B cell (primary cell): ENCODE measurements around the gene RRBP1. TPM values are rescaled to one million over a fixed set of nuclear protein-coding genes. Genes with fewer than 3 reads are reported as not detected.

Experiments used
- ATAC-seq: fragments of 200-7000 bp; cut with Tn5 transposase; one replicate; pipeline ENCODE4 v1.10.0; 2021; ENCODE audit warnings: low read depth, mild to moderate bottlenecking, moderate number of reproducible peaks, moderate library complexity
- CTCF ChIA-PET: fragments of 350-600 bp; sonication (Branson Sonifier 250); formaldehyde crosslinking; loops from one replicate; lab custom pipeline; 2021; ENCODE audit warnings: antibody characterized with exemption, inconsistent platforms; lab: Charles Lee
- POLR2A ChIA-PET: fragments of 350-600 bp; sonication (Branson Sonifier 250); formaldehyde crosslinking; loops from one replicate; lab custom pipeline; 2021; ENCODE audit warnings: antibody characterized with exemption; lab: Charles Lee
- DNase-seq: peaks from one replicate; pipeline ENCODE4 v3.0.0; 2013
- H2AFZ ChIP-seq: 2 replicates; pipeline ENCODE4 v1.6.1; 2012; ENCODE audit warnings: mild to moderate bottlenecking, low read depth, low read length; ENCODE audit not compliant: insufficient read depth, poor library complexity, severe bottlenecking
- H3K27ac ChIP-seq, 2 donors: 1 replicate in 1 of 2; 2 replicates in 1 of 2; pipeline ENCODE4 v1.5.1; 2012 to 2013; ENCODE audit warnings: low read length in 2 of 2, mild to moderate bottlenecking in 2 of 2, moderate library complexity in 1 of 2
- H3K27me3 ChIP-seq, 4 experiments: fragments of 200-600 bp in 1 of 4; sonication (generic) in 1 of 4; replicated peaks in 1 of 4; 1 replicate in 2 of 4; 2 replicates in 2 of 4; pipeline versions ENCODE4 v1.6.1 to v1.7.0; 2013 to 2016; ENCODE audit warnings: low read length in 3 of 4, mild to moderate bottlenecking in 2 of 4, mixed read lengths in 1 of 4, moderate library complexity in 1 of 4; ENCODE audit not compliant: insufficient read depth in 4 of 4, control insufficient read depth in 3 of 4; ENCODE audit errors: control extremely low read depth in 1 of 4
- H3K36me3 ChIP-seq, 2 experiments: replicated peaks in 1 of 2; 1 replicate in 1 of 2; 2 replicates in 1 of 2; pipeline versions ENCODE4 v1.6.1 to v1.7.1; 2013; ENCODE audit warnings: low read length in 1 of 2; ENCODE audit not compliant: insufficient read depth in 2 of 2, control insufficient read depth in 1 of 2; ENCODE audit errors: control extremely low read depth in 1 of 2, extremely low read depth in 1 of 2
- H3K4me1 ChIP-seq, 2 donors: fragments of 200-600 bp in 1 of 2; sonication (generic) in 1 of 2; 1 replicate in 1 of 2; 2 replicates in 1 of 2; pipeline versions ENCODE4 v1.5.1 to v1.6.1; 2013 to 2017; ENCODE audit warnings: low read length in 2 of 2; ENCODE audit not compliant: control insufficient read depth in 2 of 2, insufficient read depth in 2 of 2
- H3K4me2 ChIP-seq: replicated peaks from 2 replicates; pipeline ENCODE3; 2012; ENCODE audit warnings: mild to moderate bottlenecking, low read depth, low read length; ENCODE audit not compliant: poor library complexity, severe bottlenecking
- H3K4me3 ChIP-seq, 5 experiments: fragments of 200-600 bp in 1 of 5; sonication (generic) in 1 of 5; 1 replicate in 3 of 5; 2 replicates in 2 of 5; pipeline versions ENCODE4 v1.5.1 to v1.7.0; 2011 to 2016; ENCODE audit warnings: low read length in 4 of 5, mild to moderate bottlenecking in 4 of 5, low read depth in 2 of 5, control low read depth in 1 of 5, moderate library complexity in 1 of 5; ENCODE audit not compliant: insufficient read depth in 1 of 5; ENCODE audit errors: control extremely low read depth in 1 of 5, extremely low read depth in 1 of 5
- H3K79me2 ChIP-seq: fragments of 200-600 bp; sonication (generic); one replicate; pipeline ENCODE4 v1.6.0; 2016; ENCODE audit warnings: low read length; ENCODE audit not compliant: control insufficient read depth, insufficient read depth
- H3K9ac ChIP-seq: fragments of 200-600 bp; sonication (generic); 2 replicates; pipeline ENCODE4 v1.6.1; 2017; ENCODE audit warnings: mild to moderate bottlenecking, low read length, moderate library complexity
- H3K9me3 ChIP-seq, 3 donors: one replicate each; pipeline versions ENCODE4 v1.6.1 to v1.7.1; 2013; ENCODE audit warnings: low read length in 2 of 3; ENCODE audit not compliant: control insufficient read depth in 2 of 3, insufficient read depth in 1 of 3; ENCODE audit errors: control extremely low read depth in 1 of 3
- H4K20me1 ChIP-seq: 2 replicates; pipeline ENCODE4 v1.6.0; 2012; ENCODE audit warnings: mild to moderate bottlenecking, low read length; ENCODE audit not compliant: insufficient read depth, control insufficient read depth, poor library complexity, severe bottlenecking
- H3K27ac Mint-ChIP-seq: one replicate; pipeline ENCODE4 v1.8.0; 2021; ENCODE audit warnings: mixed read lengths
- H3K27me3 Mint-ChIP-seq: one replicate; pipeline ENCODE4 v1.8.0; 2021; ENCODE audit warnings: mixed read lengths
- H3K4me1 Mint-ChIP-seq: one replicate; pipeline ENCODE4 v1.8.0; 2021; ENCODE audit warnings: mixed read lengths
- H3K4me3 Mint-ChIP-seq: one replicate; pipeline ENCODE4 v1.8.0; 2021; ENCODE audit warnings: mixed read lengths
- H3K9me3 Mint-ChIP-seq: one replicate; pipeline ENCODE4 v1.8.0; 2022; ENCODE audit warnings: mixed read lengths; ENCODE audit not compliant: insufficient read depth
- CTCF ChIP-seq: fragments of 200-600 bp; IDR thresholded peaks from one replicate; pipeline ENCODE4 v1.8.0; 2022; ENCODE audit warnings: antibody characterized with exemption, mild to moderate bottlenecking
- EZH2 ChIP-seq: IDR thresholded peaks from 2 replicates; pipeline ENCODE4 v1.6.1; 2012; ENCODE audit warnings: borderline replicate concordance, low read depth, mild to moderate bottlenecking, moderate library complexity, low read length; ENCODE audit not compliant: insufficient read depth, poor library complexity, severe bottlenecking
- WGBS: methylation state at CpG from one replicate; pipeline ENCODE4 v1.1.5; 2013; ENCODE audit warnings: missing lambda C conversion rate; ENCODE audit not compliant: insufficient coverage; 5-methylcytosine and 5-hydroxymethylcytosine counted together
- intact Hi-C: fragments of 100-400 bp; cut with micrococcal nuclease; formaldehyde crosslinking; loops from one replicate; pipeline ENCODE4 v1.10.0; 2022
- polyA plus RNA-seq: library from polyadenylated mRNA; depleted of rRNA; stranded (reverse); fragments of >200 nt; gene quantifications from 2 replicates; pipeline ENCODE4 v1.2.3, GENCODE V29; 2012
- total RNA-seq, 2 donors: library from RNA; stranded (reverse); fragments of 120-200 nt in 1 of 2; gene quantifications; 1 replicate in 1 of 2; 2 replicates in 1 of 2; pipeline versions ENCODE4 v1.2.3 to v1.2.4, GENCODE V29; 2013 to 2022

Gene RRBP1
- total and polyA plus RNA-seq, 2 donors (not counting 1 experiment from before 2014, with no cell fraction given) = 10.9 to 27.5 TPM

GRCh38 chr20:17653835-17654648, 28.0 kb downstream of the RRBP1 start:
- H3K4me2 ChIP-seq = no peak overlapping the region
- no peak overlapping the region for H3K27ac ChIP-seq
- Mint-ChIP-seq H3K4me1 (peaks cover 7% of the 10 kb centered on the region), H3K27me3 (no peaks in the 10 kb centered on the region), H3K4me3 (no peak overlapping the region), H3K27ac (no peak overlapping the region), H3K9me3 (no peaks in the 10 kb centered on the region)
- H3K4me1 ChIP-seq = peaks cover 2% of the 10 kb centered on the region in 2 donors
- peaks cover 0 to 11% (median 0%) of the 10 kb centered on the region in 3 donors for H3K9me3 ChIP-seq
- ChIA-PET CTCF (interaction anchor here (0.6 to 1.6 kb wide), 5 partner anchors 14 to 328 kb away, joined by 3 to 4 read pairs (median 3); no protein-coding TSS in a partner anchor), POLR2A (no interaction called here)
- peaks cover 0 to 8% of the 10 kb centered on the region in 2 experiments for H3K36me3 ChIP-seq
- WGBS = 84% methylated on average over 7 of the region's 11 CpGs
- DNase-seq = no peak
- no peak overlapping the region for H3K4me3 ChIP-seq
- no peak overlapping the region for H3K9ac ChIP-seq
- no peaks in the 10 kb centered on the region for H3K27me3 ChIP-seq
- intact Hi-C loops = no loop called here
- peaks cover 8% of the 10 kb centered on the region for H4K20me1 ChIP-seq
- no peak overlapping the region for H2AFZ ChIP-seq
- TF ChIP-seq CTCF (no peak), EZH2 (no peak)
- no peaks in the 10 kb centered on the region for H3K79me2 ChIP-seq
- no peak for ATAC-seq

GRCh38 chr20:17652411-17652810, 29.6 kb downstream of the RRBP1 start:
- Histone ChIP-seq H4K20me1 (peaks cover 8% of the 10 kb centered on the region), H3K4me1 (peaks cover 7 to 15% of the 10 kb centered on the region in 2 donors), H3K4me3 (no peak overlapping the region), H3K79me2 (peaks cover 5% of the 10 kb centered on the region), H3K4me2 (no peak overlapping the region), H3K36me3 (no peaks in the 10 kb centered on the region), H3K27ac (no peak overlapping the region), H3K9me3 (no peaks in the 10 kb centered on the region), H3K9ac (no peak overlapping the region), H2AFZ (no peak overlapping the region), H3K27me3 (no peaks in the 10 kb centered on the region)
- Mint-ChIP-seq H3K27ac (no peak overlapping the region), H3K9me3 (no peaks in the 10 kb centered on the region), H3K27me3 (no peaks in the 10 kb centered on the region), H3K4me1 (peaks cover 16% of the 10 kb centered on the region), H3K4me3 (no peak overlapping the region)
- intact Hi-C loops = no loop called here
- TF ChIP-seq EZH2 = no peak
- TF ChIP-seq CTCF = no peak
- ATAC-seq (no peak), DNase-seq (no peak)
- ChIA-PET POLR2A (no interaction called here), CTCF (interaction anchor here (0.6 to 1.1 kb wide), 3 partner anchors 30 to 352 kb away, joined by 3 read pairs; no protein-coding TSS in a partner anchor)
- WGBS = 78% methylated on average over 10 of the region's 10 CpGs
